OCI-LY7 (cell line): ENCODE results near the gene TRPM3. TPM values are rescaled to one million over a fixed set of nuclear protein-coding genes. Genes with fewer than 3 reads are reported as not detected.

Experiments
- BruUV-seq: library from RNA; stranded (reverse); fragments of 400-500 nt; replicated peaks from 2 replicates; lab custom pipeline; 2021; lab: Mats Ljungman, UMichigan
- CTCF ChIA-PET: fragments of 300-600 bp; sonication (Branson Sonifier 250); formaldehyde crosslinking; loops from one replicate; lab custom pipeline; 2022; ENCODE audit warnings: antibody characterized with exemption; ENCODE audit not compliant: unreplicated experiment; lab: Charles Lee
- POLR2A ChIA-PET: fragments of 300-600 bp; sonication (Branson Sonifier 250); formaldehyde crosslinking; loops from one replicate; lab custom pipeline; 2022; ENCODE audit warnings: antibody characterized with exemption; lab: Charles Lee
- DNase-seq: peaks from one replicate; pipeline ENCODE4 v3.0.0-alpha.2; 2015; ENCODE audit warnings: low spot score
- H2AFZ ChIP-seq: fragments of 200-600 bp; sonication (generic), shearing (Covaris generic); 2 replicates; pipeline ENCODE4 v1.6.1; 2014; ENCODE audit warnings: mild to moderate bottlenecking, antibody characterized with exemption, low read length, moderate library complexity
- H3K27ac ChIP-seq: fragments of 200-600 bp; sonication (generic); 2 replicates; pipeline ENCODE4 v1.5.1; 2014; ENCODE audit warnings: mixed run types, low read depth, mild to moderate bottlenecking, moderate library complexity, low read length, inconsistent platforms; ENCODE audit not compliant: poor library complexity, severe bottlenecking
- H3K36me3 ChIP-seq: fragments of 200-600 bp; sonication (generic); 2 replicates; pipeline ENCODE4 v1.6.1; 2014; ENCODE audit warnings: mild to moderate bottlenecking, antibody characterized with exemption, low read length, moderate library complexity, mixed read lengths; ENCODE audit not compliant: insufficient read depth
- H3K4me1 ChIP-seq: fragments of 200-600 bp; sonication (generic); 2 replicates; pipeline ENCODE4 v1.5.1; 2014; ENCODE audit warnings: mild to moderate bottlenecking, low read length; ENCODE audit not compliant: insufficient read depth, poor library complexity, severe bottlenecking
- H3K4me2 ChIP-seq: fragments of 200-600 bp; sonication (generic); 2 replicates; pipeline ENCODE4 v1.6.1; 2014; ENCODE audit warnings: mild to moderate bottlenecking, low read length
- H3K4me3 ChIP-seq: fragments of 200-600 bp; sonication (generic); 2 replicates; pipeline ENCODE4 v1.5.1; 2014; ENCODE audit warnings: mild to moderate bottlenecking, low read depth, low read length; ENCODE audit not compliant: poor library complexity, severe bottlenecking
- H3K79me2 ChIP-seq: fragments of 200-600 bp; sonication (generic); 2 replicates; pipeline ENCODE4 v1.6.1; 2016; ENCODE audit warnings: low read depth, mild to moderate bottlenecking, low read length, moderate library complexity, mixed read lengths; ENCODE audit not compliant: insufficient read depth
- H3K9me2 ChIP-seq: fragments of 200-600 bp; sonication (generic); 2 replicates; pipeline ENCODE4 v1.6.1; 2016; ENCODE audit warnings: mild to moderate bottlenecking, low read length, mixed read lengths; ENCODE audit not compliant: insufficient read depth
- H3K9me3 ChIP-seq: fragments of 200-600 bp; sonication (generic); 2 replicates; pipeline ENCODE4 v1.6.1; 2014; ENCODE audit warnings: mild to moderate bottlenecking, mixed run types, low read length, mixed read lengths
- H4K20me1 ChIP-seq: fragments of 200-600 bp; sonication (generic); 2 replicates; pipeline ENCODE4 v1.6.1; 2014; ENCODE audit warnings: mild to moderate bottlenecking, antibody characterized with exemption, low read length, moderate library complexity, mixed read lengths; ENCODE audit not compliant: insufficient read depth
- CTCF ChIP-seq: fragments of 200-600 bp; sonication (generic); conservative IDR thresholded peaks from 2 replicates; pipeline ENCODE4 v1.5.1; 2014; ENCODE audit warnings: mild to moderate bottlenecking, antibody characterized with exemption, low read length, moderate library complexity, mixed read lengths
- EZH2phosphoT487 ChIP-seq: fragments of 200-600 bp; sonication (generic); IDR thresholded peaks from 2 replicates; pipeline ENCODE4 v1.6.1; 2018; ENCODE audit warnings: low read depth, borderline replicate concordance, mild to moderate bottlenecking, mixed run types, antibody characterized with exemption, low read length, moderate library complexity, mixed read lengths
- intact Hi-C: fragments of 100-400 bp; cut with micrococcal nuclease; formaldehyde crosslinking; loops from one replicate; pipeline ENCODE4 v1.10.0; 2022; ENCODE audit not compliant: unreplicated experiment
- total RNA-seq, 2 experiments: library from RNA; depleted of rRNA in 1 of 2; stranded (reverse); fragments of >200 nt in 1 of 2; shearing (Covaris generic) in 1 of 2; gene quantifications; 2 replicates each; pipeline ENCODE4 v1.2.3, GENCODE V29; 2014 to 2022

The TRPM3 gene
- total RNA-seq, 2 experiments from 2014 or later, result not detected

- H2AFZ ChIP-seq, result no peak overlapping the region
- CTCF ChIA-PET, result no interaction called here
- H3K27ac ChIP-seq, result no peak overlapping the region
- H3K9me3 ChIP-seq, result no peaks in the 10 kb centered on the region
- no peaks in the 10 kb centered on the region for H3K79me2 ChIP-seq
- TF ChIP-seq EZH2phosphoT487, result no peak
- TF ChIP-seq CTCF, result no peak
- H3K4me3 ChIP-seq, result no peak overlapping the region
- H3K36me3 ChIP-seq, result no peaks in the 10 kb centered on the region
- no peaks in the 10 kb centered on the region for H4K20me1 ChIP-seq
- DNase-seq, result no peak
- no peaks in the 10 kb centered on the region for H3K9me2 ChIP-seq
- POLR2A ChIA-PET, result interaction anchor here (0.6 to 0.7 kb wide), 2 partner anchors 237 to 283 kb away, joined by 3 to 5 read pairs; no protein-coding TSS in a partner anchor
- intact Hi-C loops, result no loop called here
- H3K4me2 ChIP-seq, result no peak overlapping the region
- no TSS peak for BruUV-seq
- H3K4me1 ChIP-seq, result no peaks in the 10 kb centered on the region
These were observed 506.5 kb downstream of the TRPM3 start for GRCh38 chr9:70614786-70615463.

GRCh38 chr9:70613024-70613768 lies 508.2 kb downstream of the TRPM3 start:
- Histone ChIP-seq H3K9me3 (peaks cover 8% of the 10 kb centered on the region; the same call in 1 of the 2 replicates), H3K4me2 (no peak overlapping the region), H3K4me3 (no peak overlapping the region), H2AFZ (no peak overlapping the region), H3K27ac (no peak overlapping the region), H3K79me2 (no peaks in the 10 kb centered on the region), H3K36me3 (no peaks in the 10 kb centered on the region; the same call in 1 of the 2 replicates), H3K4me1 (peaks cover 2% of the 10 kb centered on the region), H3K9me2 (no peaks in the 10 kb centered on the region), H4K20me1 (no peaks in the 10 kb centered on the region)
- BruUV-seq, result no TSS peak
- ChIA-PET CTCF (interaction anchor here (0.7 kb wide), 1 partner anchor 16 kb away, joined by 3 read pairs; no protein-coding TSS in a partner anchor), POLR2A (no interaction called here)
- TF ChIP-seq CTCF (no peak), EZH2phosphoT487 (no peak)
- DNase-seq, result no peak
- intact Hi-C loops, result no loop called here
